Mesenchymal stem cell (in vitro differentiated cells and primary cell): ENCODE data around the gene TRAFD1.

ENCODE experiments used
- DNase-seq: peaks from one replicate; pipeline ENCODE4 v3.0.0-alpha.2; 2013
- H2AFZ ChIP-seq: one replicate; pipeline ENCODE4 v1.6.1; 2013; ENCODE audit warnings: low read depth, mild to moderate bottlenecking, control low read depth, inconsistent platforms, low read length, moderate library complexity
- H2AK5ac ChIP-seq: 2 replicates; pipeline ENCODE4 v1.6.1; 2013; ENCODE audit warnings: low read length, moderate library complexity, mild to moderate bottlenecking, inconsistent platforms; ENCODE audit not compliant: severe bottlenecking
- H2BK120ac ChIP-seq: one replicate; pipeline ENCODE4 v1.6.1; 2013; ENCODE audit warnings: low read depth, mild to moderate bottlenecking, inconsistent platforms, low read length, moderate library complexity
- H2BK12ac ChIP-seq, 2 experiments: one replicate each; pipeline ENCODE4 v1.6.1; 2013; ENCODE audit warnings: inconsistent platforms in 2 of 2, low read length in 2 of 2, mild to moderate bottlenecking in 2 of 2, moderate library complexity in 2 of 2, control low read depth in 1 of 2
- H2BK15ac ChIP-seq: one replicate; pipeline ENCODE4 v1.6.1; 2013; ENCODE audit warnings: mild to moderate bottlenecking, low read depth, inconsistent platforms; ENCODE audit not compliant: poor library complexity, severe bottlenecking
- H2BK5ac ChIP-seq: 2 replicates; pipeline ENCODE4 v1.6.1; 2013; ENCODE audit warnings: low read depth, mild to moderate bottlenecking, low read length, control low read depth, inconsistent platforms; ENCODE audit not compliant: poor library complexity, severe bottlenecking
- H3K14ac ChIP-seq, 2 experiments: one replicate each; pipeline ENCODE4 v1.6.1; 2013; ENCODE audit warnings: inconsistent platforms in 2 of 2, low read length in 2 of 2, control low read depth in 1 of 2, mild to moderate bottlenecking in 1 of 2, moderate library complexity in 1 of 2
- H3K18ac ChIP-seq, 2 experiments: one replicate each; pipeline ENCODE4 v1.6.1; 2013; ENCODE audit warnings: inconsistent platforms in 2 of 2, low read length in 2 of 2, control low read depth in 1 of 2, low read depth in 1 of 2, mild to moderate bottlenecking in 1 of 2
- H3K23ac ChIP-seq, 2 experiments: one replicate each; pipeline ENCODE4 v1.6.1; 2013; ENCODE audit warnings: inconsistent platforms in 2 of 2, low read length in 2 of 2, mild to moderate bottlenecking in 2 of 2, moderate library complexity in 2 of 2, control low read depth in 1 of 2
- H3K27ac ChIP-seq: 2 replicates; pipeline ENCODE4 v1.5.1; 2013; ENCODE audit warnings: mild to moderate bottlenecking, moderate library complexity, low read length, control low read depth, inconsistent platforms; ENCODE audit not compliant: poor library complexity, severe bottlenecking
- H3K27me3 ChIP-seq, 2 experiments: 2 replicates each; pipeline versions ENCODE4 v1.6.1 to v1.7.0; 2013; ENCODE audit warnings: low read length in 2 of 2, mild to moderate bottlenecking in 2 of 2, moderate library complexity in 2 of 2, control low read depth in 1 of 2, inconsistent platforms in 1 of 2; ENCODE audit not compliant: control insufficient read depth in 1 of 2, insufficient read depth in 1 of 2
- H3K36me3 ChIP-seq, 2 experiments: 2 replicates each; pipeline versions ENCODE4 v1.6.1 to v1.7.0; 2013; ENCODE audit warnings: low read length in 2 of 2, control low read depth in 1 of 2, inconsistent platforms in 1 of 2, low read depth in 1 of 2, mild to moderate bottlenecking in 1 of 2; ENCODE audit not compliant: insufficient read depth in 2 of 2, control insufficient read depth in 1 of 2
- H3K4ac ChIP-seq, 2 experiments: one replicate each; pipeline ENCODE4 v1.6.1; 2013; ENCODE audit warnings: inconsistent platforms in 2 of 2, low read length in 2 of 2, mild to moderate bottlenecking in 2 of 2, moderate library complexity in 2 of 2, control low read depth in 1 of 2, low read depth in 1 of 2
- H3K4me1 ChIP-seq: 2 replicates; pipeline ENCODE4 v1.6.1; 2013; ENCODE audit warnings: low read depth, low read length, control low read depth; ENCODE audit not compliant: control insufficient read depth, insufficient read depth
- H3K4me2 ChIP-seq: 2 replicates; pipeline ENCODE4 v1.6.1; 2013; ENCODE audit warnings: low read length, mild to moderate bottlenecking, inconsistent platforms; ENCODE audit not compliant: poor library complexity, severe bottlenecking
- H3K4me3 ChIP-seq, 2 experiments: 2 replicates each; pipeline versions ENCODE4 v1.5.1 to v1.7.0; 2013; ENCODE audit warnings: low read length in 2 of 2, mild to moderate bottlenecking in 2 of 2, control low read depth in 1 of 2, low read depth in 1 of 2; ENCODE audit not compliant: insufficient read depth in 1 of 2
- H3K79me1 ChIP-seq: replicated peaks from 2 replicates; pipeline ENCODE4 v1.6.1; 2013; ENCODE audit warnings: mild to moderate bottlenecking, control low read depth, low read length, inconsistent platforms; ENCODE audit not compliant: poor library complexity, severe bottlenecking
- H3K9ac ChIP-seq: 2 replicates; pipeline ENCODE4 v1.7.0; 2013; ENCODE audit warnings: mild to moderate bottlenecking, low read length, moderate library complexity
- H3K9me3 ChIP-seq: 2 replicates; pipeline ENCODE4 v1.7.0; 2013; ENCODE audit warnings: mild to moderate bottlenecking, low read length; ENCODE audit not compliant: control insufficient read depth
- H4K8ac ChIP-seq: one replicate; pipeline ENCODE4 v1.6.1; 2013; ENCODE audit warnings: inconsistent platforms, mild to moderate bottlenecking, low read length, moderate library complexity
- H4K91ac ChIP-seq: one replicate; pipeline ENCODE4 v1.6.1; 2013; ENCODE audit warnings: mild to moderate bottlenecking, low read length, inconsistent platforms
- WGBS: methylation state at CpG from one replicate; pipeline ENCODE4 v1.1.7; 2013; ENCODE audit warnings: mixed read lengths; 5-methylcytosine and 5-hydroxymethylcytosine counted together

The TRAFD1 gene

DNA sequence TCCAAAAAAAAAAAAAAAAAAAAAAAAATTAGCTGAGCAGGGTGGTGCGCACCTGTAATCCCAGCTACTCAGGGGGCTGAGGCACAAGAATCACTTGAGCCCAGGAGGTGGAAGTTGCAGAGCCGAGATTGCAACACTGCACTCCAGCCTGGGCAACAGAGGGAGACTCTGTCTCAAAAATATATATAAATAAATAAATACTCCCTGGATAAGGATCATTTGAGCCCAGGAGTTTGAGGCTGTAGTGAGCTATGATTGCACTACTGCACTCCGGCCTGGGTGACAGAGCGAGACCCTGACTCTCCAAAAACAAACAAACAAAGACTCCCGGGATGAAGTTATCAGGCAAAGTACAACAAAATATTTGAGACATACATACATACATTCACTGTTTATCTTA lies 13.4 kb upstream of the TRAFD1 start:
- Histone ChIP-seq H3K9me3 (no peaks in the 10 kb centered on the region), H3K27ac (no peak overlapping the region), H2BK15ac (no peak overlapping the region), H4K91ac (no peak overlapping the region), H3K4me3 (no peak overlapping the region), H3K9ac (no peak overlapping the region), H4K8ac (no peak overlapping the region), H2AFZ (no peak overlapping the region), H3K4me2 (no peak overlapping the region), H3K4me1 (peaks cover 16% of the 10 kb centered on the region), H3K4ac (no peak overlapping the region), H2BK12ac (no peak overlapping the region), H3K36me3 (no peaks in the 10 kb centered on the region), H3K79me1 (no peaks in the 10 kb centered on the region), H3K27me3 (no peaks in the 10 kb centered on the region), H2BK120ac (no peak overlapping the region), H3K23ac (no peak overlapping the region), H3K14ac (no peak overlapping the region), H2BK5ac (no peak overlapping the region), H3K18ac (no peak overlapping the region), H2AK5ac (no peak overlapping the region)
- 37% methylated on average over 2 of the region's 5 CpGs for WGBS
- no peak for DNase-seq

DNA sequence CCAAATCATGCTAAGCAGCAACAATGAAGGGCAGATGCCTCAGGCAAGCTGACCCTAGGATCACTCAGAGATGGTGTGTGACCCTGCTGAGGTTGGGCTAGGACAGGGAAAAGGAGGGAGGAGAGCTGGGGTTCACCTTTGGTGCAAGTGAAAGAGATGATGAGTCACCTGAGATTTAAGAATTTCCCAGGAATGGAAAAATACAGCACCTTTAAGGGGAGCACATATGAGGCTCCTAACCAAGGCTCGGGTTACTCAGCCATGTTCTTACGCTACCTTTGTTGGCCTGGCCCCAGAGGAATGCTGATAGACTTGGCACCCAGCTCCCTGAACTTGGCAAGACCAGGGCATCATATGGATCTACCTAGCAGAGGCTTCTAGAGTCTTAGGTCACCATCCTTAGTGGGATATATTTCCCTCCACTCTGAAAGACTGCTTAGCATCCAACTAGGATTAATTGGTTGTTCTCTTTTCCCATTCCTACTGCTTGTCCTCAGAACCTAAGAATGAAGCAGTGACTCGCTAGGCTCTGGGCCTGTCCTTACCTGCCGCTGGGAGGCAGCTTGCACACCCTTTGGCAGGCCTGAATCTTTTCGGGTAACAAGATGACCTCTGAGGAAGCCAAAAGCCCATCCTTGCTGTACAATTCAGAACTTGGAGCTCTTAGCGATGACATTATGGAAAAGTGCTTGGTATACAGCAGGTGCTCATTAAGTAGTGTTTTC lies 12.8 kb upstream of the TRAFD1 start:
- peaks cover 16% of the 10 kb centered on the region for H3K4me1 ChIP-seq
- peak overlapping the region in 1 of 2 experiments; percentile 37 for H2BK12ac ChIP-seq
- no peak for DNase-seq
- no peak overlapping the region for H3K4me3 ChIP-seq
- peak overlapping the region; percentile 45 for H2AK5ac ChIP-seq
- peak overlapping the region in 1 of 2 experiments; percentile 26 for H3K4ac ChIP-seq
- H2AFZ ChIP-seq = no peak overlapping the region
- H3K18ac ChIP-seq = no peak overlapping the region
- no peak overlapping the region for H4K8ac ChIP-seq
- H2BK5ac ChIP-seq = no peak overlapping the region
- no peak overlapping the region for H2BK120ac ChIP-seq
- H3K4me2 ChIP-seq = no peak overlapping the region
- H3K14ac ChIP-seq = no peak overlapping the region
- H3K27ac ChIP-seq = no peak overlapping the region
- no peak overlapping the region for H3K23ac ChIP-seq
- H3K27me3 ChIP-seq = no peaks in the 10 kb centered on the region
- no peak overlapping the region for H2BK15ac ChIP-seq
- H4K91ac ChIP-seq = peak overlapping the region; percentile 7
- no peaks in the 10 kb centered on the region for H3K36me3 ChIP-seq
- H3K9ac ChIP-seq = no peak overlapping the region
- no peaks in the 10 kb centered on the region for H3K9me3 ChIP-seq
- 95% methylated on average over 6 of the region's 6 CpGs for WGBS
- H3K79me1 ChIP-seq = no peaks in the 10 kb centered on the region

DNA sequence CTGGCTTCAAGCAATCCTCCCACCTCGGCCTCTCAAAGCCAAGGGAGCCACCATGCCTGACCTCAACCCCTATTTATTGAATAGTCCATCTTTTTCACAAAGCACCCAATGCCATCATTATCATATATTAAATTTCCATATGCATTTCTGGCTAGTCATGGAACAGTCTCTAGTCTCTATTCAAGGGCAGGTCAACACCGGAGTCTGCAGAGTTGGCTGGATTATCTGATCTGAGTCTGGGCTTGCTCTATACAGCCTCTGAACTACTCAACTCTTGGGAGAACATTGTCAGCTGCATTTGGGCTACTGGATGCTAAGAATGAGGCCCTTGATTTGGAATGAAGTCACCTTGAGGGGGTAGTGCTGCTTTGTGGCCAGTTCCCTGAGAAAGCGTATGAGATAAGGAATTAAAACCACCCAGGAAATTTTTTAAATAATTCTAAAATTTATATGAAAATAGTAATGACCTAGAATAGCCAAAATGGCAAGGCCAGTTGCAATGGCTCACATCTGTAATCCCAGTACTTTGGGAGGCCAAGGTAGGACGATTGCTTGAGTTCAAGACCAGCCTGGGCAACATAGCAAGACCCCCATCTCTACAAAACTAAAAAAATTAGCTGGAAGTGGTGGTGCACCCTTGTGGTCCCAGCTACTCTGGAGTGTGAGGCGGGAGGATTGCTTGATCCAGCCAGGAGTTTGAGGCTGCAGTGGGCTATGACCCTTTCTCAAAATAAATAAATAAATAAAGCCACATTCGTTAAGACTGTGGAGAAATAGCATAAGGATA lies 9.9 kb upstream of the TRAFD1 start:
- Histone ChIP-seq H3K79me1 (no peaks in the 10 kb centered on the region), H3K4me2 (no peak overlapping the region), H2BK5ac (no peak overlapping the region), H2BK12ac (no peak overlapping the region), H2BK15ac (no peak overlapping the region), H3K4ac (no peak overlapping the region), H2AFZ (no peak overlapping the region), H3K9ac (no peak overlapping the region), H2AK5ac (no peak overlapping the region), H3K36me3 (no peaks in the 10 kb centered on the region), H3K23ac (no peak overlapping the region), H3K18ac (no peak overlapping the region), H3K27ac (no peak overlapping the region), H3K4me3 (no peak overlapping the region), H3K14ac (no peak overlapping the region), H2BK120ac (no peak overlapping the region), H4K91ac (no peak overlapping the region), H4K8ac (no peak overlapping the region), H3K9me3 (no peaks in the 10 kb centered on the region), H3K4me1 (peaks cover 14% of the 10 kb centered on the region), H3K27me3 (no peaks in the 10 kb centered on the region)
- WGBS = 93% methylated on average over 3 of the region's 6 CpGs
- no peak for DNase-seq
